HCT116 (cell line): ENCODE results near the gene ZNF646. TPM values are rescaled to one million over a fixed set of nuclear protein-coding genes. Genes with fewer than 3 reads are reported as not detected.

ENCODE experiments used
- ATAC-seq: fragments of 200-7000 bp; cut with Tn5 transposase; 2 replicates; pipeline ENCODE4 v1.9.1; 2020; ENCODE audit warnings: mild to moderate bottlenecking, moderate library complexity
- BruUV-seq: library from RNA; stranded (reverse); fragments of 400-500 nt; replicated peaks from 2 replicates; lab custom pipeline; 2021; lab: Mats Ljungman, UMichigan
- CTCF ChIA-PET: fragments of 300-600 bp; sonication (Branson Sonifier 250); formaldehyde crosslinking; loops from one replicate; lab custom pipeline; 2021; ENCODE audit warnings: antibody characterized with exemption; lab: Charles Lee
- POLR2A ChIA-PET: fragments of 300-600, 350-600 bp; sonication (Branson Sonifier 250); formaldehyde crosslinking; loops from one replicate; lab custom pipeline; 2021; ENCODE audit warnings: antibody characterized with exemption; lab: Charles Lee
- RAD21 ChIA-PET, 2 experiments: fragments of 300-600 bp; sonication (Branson Sonifier 250); formaldehyde crosslinking; loops; one replicate each; lab custom pipeline; 2023; ENCODE audit warnings: low total read pairs in 2 of 2; ENCODE audit not compliant: uncharacterized antibody in 2 of 2, unreplicated experiment in 2 of 2, low non-redundant PET in 1 of 2; lab: Charles Lee
- DNase-seq: peaks from one replicate; pipeline ENCODE4 v3.0.0-alpha.2; 2010; ENCODE audit warnings: low read depth, low spot score
- H2AFZ ChIP-seq: fragments of 200-600 bp; shearing (Covaris generic), sonication (generic); 2 replicates; pipeline ENCODE4 v1.6.1; 2017; ENCODE audit warnings: low read depth, mixed run types, mixed read lengths, antibody characterized with exemption, low read length; ENCODE audit not compliant: poor library complexity, severe bottlenecking
- H3K27ac ChIP-seq: 2 replicates; pipeline ENCODE4 v1.5.1; 2012; ENCODE audit warnings: low read depth, low read length
- H3K27me3 ChIP-seq: fragments of 200-600 bp; sonication (generic); 2 replicates; pipeline ENCODE4 v1.6.1; 2016; ENCODE audit warnings: mixed run types, low read length, mixed read lengths; ENCODE audit not compliant: insufficient read depth
- H3K36me3 ChIP-seq, 2 experiments: fragments of 200-500 bp in 1 of 2; fragments of 200-600 bp in 1 of 2; sonication (Bioruptor generic) in 1 of 2; sonication (generic) in 1 of 2; 2 replicates each; pipeline versions ENCODE4 v1.5.1 to v1.6.1; 2014 to 2016; ENCODE audit warnings: low read length in 2 of 2, inconsistent platforms in 1 of 2, mixed read lengths in 1 of 2, mixed run types in 1 of 2; ENCODE audit not compliant: insufficient read depth in 2 of 2, control insufficient read depth in 1 of 2
- H3K4me1 ChIP-seq, 2 experiments: fragments of 200-600 bp in 1 of 2; sonication (generic) in 1 of 2; 2 replicates each; pipeline versions ENCODE4 v1.5.1 to v1.6.1; 2012 to 2017; ENCODE audit warnings: low read length in 2 of 2, inconsistent platforms in 1 of 2, mild to moderate bottlenecking in 1 of 2, mixed read lengths in 1 of 2, mixed run types in 1 of 2, moderate library complexity in 1 of 2; ENCODE audit not compliant: insufficient read depth in 2 of 2, control insufficient read depth in 1 of 2
- H3K4me2 ChIP-seq: fragments of 200-600 bp; sonication (generic); 2 replicates; pipeline ENCODE4 v1.6.1; 2017; ENCODE audit warnings: mixed run types, low read length, mixed read lengths
- H3K4me3 ChIP-seq, 2 experiments: fragments of 200-600 bp in 1 of 2; sonication (generic) in 1 of 2; replicated peaks in 1 of 2; 2 replicates each; pipeline ENCODE4 v1.5.1; 2011 to 2016; ENCODE audit warnings: low read length in 2 of 2, control low read depth in 1 of 2, low read depth in 1 of 2, mild to moderate bottlenecking in 1 of 2, mixed read lengths in 1 of 2, mixed run types in 1 of 2
- H3K79me2 ChIP-seq: fragments of 200-600 bp; sonication (generic); 2 replicates; pipeline ENCODE4 v1.6.1; 2017; ENCODE audit warnings: mild to moderate bottlenecking, mixed run types, low read length, moderate library complexity, mixed read lengths; ENCODE audit not compliant: insufficient read depth
- H3K9ac ChIP-seq: fragments of 200-600 bp; sonication (generic); 2 replicates; pipeline ENCODE4 v1.6.1; 2016; ENCODE audit warnings: low read length, mixed read lengths
- H3K9me2 ChIP-seq: fragments of 200-600 bp; sonication (generic), shearing (Covaris generic); 2 replicates; pipeline ENCODE4 v1.6.1; 2017; ENCODE audit warnings: mixed run types, mild to moderate bottlenecking, moderate library complexity; ENCODE audit not compliant: insufficient read depth
- H3K9me3 ChIP-seq, 2 experiments: fragments of 200-500 bp in 1 of 2; fragments of 200-600 bp in 1 of 2; sonication (Bioruptor generic) in 1 of 2; sonication (generic) in 1 of 2; 2 replicates each; pipeline ENCODE4 v1.6.1; 2014 to 2017; ENCODE audit warnings: low read length in 2 of 2, mixed read lengths in 2 of 2, inconsistent platforms in 1 of 2, low read depth in 1 of 2, mild to moderate bottlenecking in 1 of 2, mixed run types in 1 of 2, moderate library complexity in 1 of 2; ENCODE audit not compliant: control insufficient read depth in 1 of 2, insufficient read depth in 1 of 2
- H4K20me1 ChIP-seq: fragments of 200-600 bp; sonication (generic), shearing (Covaris generic); 2 replicates; pipeline ENCODE4 v1.6.1; 2017; ENCODE audit warnings: mixed run types, mild to moderate bottlenecking, moderate library complexity; ENCODE audit not compliant: insufficient read depth
- ATF3 ChIP-seq: IDR thresholded peaks from 2 replicates; pipeline ENCODE4 v1.6.1; 2012
- CTCF ChIP-seq, 3 experiments: fragments of 200-600 bp in 1 of 3; sonication (generic) in 1 of 3; IDR thresholded peaks in 2 of 3; conservative IDR thresholded peaks in 1 of 3; 2 replicates each; pipeline ENCODE4 v1.5.1; 2012 to 2017; ENCODE audit warnings: low read depth in 2 of 3, low read length in 2 of 3, antibody characterized with exemption in 1 of 3, borderline replicate concordance in 1 of 3, control low read depth in 1 of 3, mild to moderate bottlenecking in 1 of 3, mixed read lengths in 1 of 3, mixed run types in 1 of 3, moderate library complexity in 1 of 3; ENCODE audit not compliant: insufficient read depth in 1 of 3
- EZH2phosphoT487 ChIP-seq: fragments of 200-600 bp; IDR thresholded peaks from 2 replicates; pipeline ENCODE4 v1.6.1; 2018; ENCODE audit warnings: antibody characterized with exemption, borderline replicate concordance
- POLR2A ChIP-seq: IDR thresholded peaks from 2 replicates; pipeline ENCODE4 v1.7.0; 2011; ENCODE audit warnings: borderline replicate concordance; ENCODE audit not compliant: insufficient read depth, insufficient read length; ENCODE audit errors: extremely low read depth
- REST ChIP-seq: IDR thresholded peaks from 2 replicates; pipeline ENCODE4 v1.6.1; 2012; ENCODE audit warnings: low read depth
- SRF ChIP-seq: IDR thresholded peaks from 2 replicates; pipeline ENCODE4 v1.6.1; 2012; ENCODE audit warnings: low read depth
- ZBTB33 ChIP-seq: IDR thresholded peaks from 2 replicates; pipeline ENCODE4 v1.6.1; 2011; ENCODE audit warnings: mild to moderate bottlenecking, low read length, moderate library complexity; ENCODE audit not compliant: insufficient replicate concordance; ENCODE audit errors: extremely low read depth
- intact Hi-C: fragments of 100-400 bp; cut with micrococcal nuclease; formaldehyde crosslinking; loops from 2 replicates; pipeline ENCODE4 v1.10.0; 2022
- total RNA-seq: library from RNA; stranded (reverse); gene quantifications from one replicate; pipeline ENCODE4 v1.2.1, GENCODE V29; 2021; ENCODE audit not compliant: unreplicated experiment

ZNF646 gene
- total RNA-seq, 1 experiment from 2014 or later, result 17.7 TPM

GRCh38 chr16:31077592-31078396 is 3.6 kb downstream of the ZNF646 start:
- no peaks in the 10 kb centered on the region for H3K9me3 ChIP-seq
- ChIA-PET CTCF (no interaction called here), POLR2A (no interaction called here), RAD21 (no interaction called here)
- H3K79me2 ChIP-seq, result peaks cover 41% of the 10 kb centered on the region
- peaks cover 3 to 18% of the 10 kb centered on the region in 2 experiments; a peak in 2 of 4 replicates for H3K4me1 ChIP-seq
- BruUV-seq, result no TSS peak
- H3K9ac ChIP-seq, result no peak overlapping the region
- no peak overlapping the region for H3K27ac ChIP-seq
- ATAC-seq (no peak), DNase-seq (no peak)
- H3K4me2 ChIP-seq, result no peak overlapping the region
- H4K20me1 ChIP-seq, result no peaks in the 10 kb centered on the region
- H2AFZ ChIP-seq, result no peak overlapping the region
- peaks cover 14 to 42% of the 10 kb centered on the region in 2 experiments for H3K36me3 ChIP-seq
- H3K27me3 ChIP-seq, result no peaks in the 10 kb centered on the region
- H3K9me2 ChIP-seq, result no peaks in the 10 kb centered on the region
- intact Hi-C loops, result loop anchor here (10.0 kb wide), 1 partner anchor 377 kb away; the partner anchor contains the start of gene ARMC5
- peak in 1 of 3 experiments; percentile 26; a peak in 2 of 6 replicates for TF ChIP-seq CTCF (IDR thresholded peaks at IDR 0.05 in 2 of 3, conservative IDR thresholded peaks at IDR 0.05 in 1 of 3; ENCODE audit: borderline replicate concordance in 1 of 3, insufficient read depth in 1 of 3, low read depth in 2 of 3, low read length in 2 of 3)
- no peak for TF ChIP-seq POLR2A
- H3K4me3 ChIP-seq, result no peak overlapping the region

GRCh38 chr16:31078597-31079341 is 4.5 kb downstream of the ZNF646 start:
- Histone ChIP-seq H3K79me2 (peaks cover 38% of the 10 kb centered on the region), H3K4me1 (peaks cover 3 to 19% of the 10 kb centered on the region in 2 experiments; a peak in 2 of 4 replicates), H3K27me3 (no peaks in the 10 kb centered on the region), H3K36me3 (peaks cover 19 to 42% of the 10 kb centered on the region in 2 experiments), H3K9me3 (no peaks in the 10 kb centered on the region), H2AFZ (no peak overlapping the region), H4K20me1 (no peaks in the 10 kb centered on the region), H3K4me2 (no peak overlapping the region), H3K27ac (no peak overlapping the region), H3K9ac (no peak overlapping the region), H3K9me2 (no peaks in the 10 kb centered on the region), H3K4me3 (no peak overlapping the region)
- ChIA-PET CTCF (no interaction called here), POLR2A (no interaction called here), RAD21 (no interaction called here)
- no peak for ATAC-seq
- DNase-seq, result no peak
- intact Hi-C loops, result loop anchor here (10.0 kb wide), 1 partner anchor 376 kb away; the partner anchor contains the start of gene ARMC5
- BruUV-seq, result no TSS peak
- TF ChIP-seq EZH2phosphoT487 (no peak), SRF (no peak), ATF3 (no peak), ZBTB33 (no peak), REST (no peak)
